IPS-15b (cell line): ENCODE results near the gene MRPL4.
"Not testable (repeated sequence)": the region's sequence is repeated elsewhere in the genome, so short reads cannot be mapped to it uniquely, and the experiment has no call there.

Source experiments
- H3K27me3 ChIP-seq: one replicate; pipeline ENCODE4 v1.6.1; 2013; ENCODE audit warnings: low read length; ENCODE audit not compliant: control insufficient read depth, insufficient read depth
- H3K36me3 ChIP-seq: one replicate; pipeline ENCODE4 v1.6.1; 2013; ENCODE audit warnings: low read length; ENCODE audit not compliant: control insufficient read depth, insufficient read depth
- H3K4me1 ChIP-seq: one replicate; pipeline ENCODE4 v1.6.1; 2013; ENCODE audit warnings: mild to moderate bottlenecking, low read length; ENCODE audit not compliant: control insufficient read depth, insufficient read depth
- H3K4me3 ChIP-seq: one replicate; pipeline ENCODE4 v1.5.1; 2013; ENCODE audit warnings: low read depth, low read length
- H3K9ac ChIP-seq: one replicate; pipeline ENCODE4 v1.6.1; 2013; ENCODE audit warnings: low read depth, mild to moderate bottlenecking, low read length
- H3K9me3 ChIP-seq: one replicate; pipeline ENCODE4 v1.6.1; 2013; ENCODE audit warnings: mild to moderate bottlenecking, low read length; ENCODE audit not compliant: control insufficient read depth, insufficient read depth

Gene MRPL4

GRCh38 chr19:10231612-10232228 is 20.3 kb upstream of the MRPL4 start:
- Histone ChIP-seq H3K9ac (peak overlapping the region; percentile 54), H3K4me3 (peak overlapping the region; percentile 39), H3K27me3 (no peaks in the 10 kb centered on the region), H3K36me3 (no peaks in the 10 kb centered on the region), H3K4me1 (peaks cover 5% of the 10 kb centered on the region), H3K9me3 (no peaks in the 10 kb centered on the region)

DNA sequence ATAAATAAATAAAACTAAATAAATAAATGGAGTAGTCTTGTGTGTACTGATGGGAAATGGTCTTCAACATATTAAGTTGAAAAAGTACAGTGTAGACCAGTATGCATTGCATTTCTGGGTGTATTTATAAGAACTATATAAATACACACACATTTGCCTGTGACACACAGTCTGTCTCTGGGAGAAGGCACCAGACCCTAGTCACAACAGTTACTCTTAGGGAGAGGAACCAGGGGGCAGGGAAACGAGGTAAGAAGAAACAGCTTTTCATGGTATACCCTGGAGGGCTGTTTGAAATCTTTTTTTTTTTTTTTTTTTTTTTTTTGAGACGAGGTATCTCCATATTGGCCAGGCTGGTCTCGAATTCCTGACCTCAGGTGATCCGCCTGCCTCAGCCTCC is 18.1 kb upstream of the MRPL4 start:
- Histone ChIP-seq H3K9me3 (no peaks in the 10 kb centered on the region), H3K4me3 (no peak overlapping the region), H3K4me1 (peaks cover 5% of the 10 kb centered on the region), H3K9ac (no peak overlapping the region), H3K36me3 (no peaks in the 10 kb centered on the region), H3K27me3 (no peaks in the 10 kb centered on the region)

DNA sequence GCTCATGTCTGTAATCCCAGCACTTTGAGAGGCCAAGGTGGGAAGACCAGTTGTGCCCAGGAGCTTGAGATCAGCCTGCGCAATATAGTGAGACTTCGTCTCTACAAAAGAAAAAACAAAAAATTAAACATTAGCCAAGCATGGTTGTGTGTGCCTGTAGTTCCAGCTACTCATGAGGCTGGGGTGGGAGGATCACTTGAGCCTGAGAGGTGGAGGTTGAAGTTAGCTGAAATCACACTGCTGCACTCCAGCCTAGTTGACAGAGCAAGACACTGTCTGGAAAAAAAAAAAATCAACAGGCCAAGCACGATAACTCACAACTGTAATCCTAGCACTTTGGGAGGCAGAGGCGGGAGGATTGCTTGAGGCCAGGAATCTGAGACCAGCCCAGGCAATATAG is 17.0 kb upstream of the MRPL4 start:
- Histone ChIP-seq H3K9me3 (no peaks in the 10 kb centered on the region), H3K4me3 (no peak overlapping the region), H3K27me3 (no peaks in the 10 kb centered on the region), H3K36me3 (no peaks in the 10 kb centered on the region), H3K9ac (no peak overlapping the region), H3K4me1 (peaks cover 5% of the 10 kb centered on the region)

DNA sequence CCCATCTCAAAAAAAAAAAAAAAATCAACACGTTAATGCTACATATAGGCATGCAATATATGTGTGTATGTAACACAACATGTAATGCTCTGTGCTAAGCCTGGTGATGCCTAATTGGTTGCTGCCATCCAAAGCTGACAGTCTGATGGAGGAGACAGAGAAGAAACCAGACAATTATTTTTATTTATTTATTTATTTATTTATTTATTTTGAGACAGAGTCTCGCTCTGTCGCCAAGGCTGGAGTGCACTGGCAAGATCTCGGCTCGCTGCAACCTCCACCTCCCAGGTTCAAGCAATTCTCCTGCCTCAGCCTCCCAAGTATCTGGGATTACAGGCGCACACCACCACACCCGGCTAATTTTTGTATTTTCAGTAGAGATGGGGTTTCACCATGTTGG is 16.6 kb upstream of the MRPL4 start:
- not testable (repeated sequence) for H3K9ac ChIP-seq, H3K27me3 ChIP-seq, H3K36me3 ChIP-seq, H3K4me3 ChIP-seq, H3K4me1 ChIP-seq, H3K9me3 ChIP-seq

GRCh38 chr19:10237702-10238101 is 14.3 kb upstream of the MRPL4 start:
- H3K9me3 ChIP-seq: no peaks in the 10 kb centered on the region
- no peaks in the 10 kb centered on the region for H3K27me3 ChIP-seq
- peaks cover 3% of the 10 kb centered on the region for H3K4me1 ChIP-seq
- no peaks in the 10 kb centered on the region for H3K36me3 ChIP-seq
- H3K9ac ChIP-seq: no peak overlapping the region
- H3K4me3 ChIP-seq: no peak overlapping the region

GRCh38 chr19:10238172-10238783 is 13.7 kb upstream of the MRPL4 start:
- no peak overlapping the region for H3K4me3 ChIP-seq
- no peak overlapping the region for H3K9ac ChIP-seq
- peaks cover 3% of the 10 kb centered on the region for H3K4me1 ChIP-seq
- no peaks in the 10 kb centered on the region for H3K36me3 ChIP-seq
- no peaks in the 10 kb centered on the region for H3K27me3 ChIP-seq
- H3K9me3 ChIP-seq: no peaks in the 10 kb centered on the region

DNA sequence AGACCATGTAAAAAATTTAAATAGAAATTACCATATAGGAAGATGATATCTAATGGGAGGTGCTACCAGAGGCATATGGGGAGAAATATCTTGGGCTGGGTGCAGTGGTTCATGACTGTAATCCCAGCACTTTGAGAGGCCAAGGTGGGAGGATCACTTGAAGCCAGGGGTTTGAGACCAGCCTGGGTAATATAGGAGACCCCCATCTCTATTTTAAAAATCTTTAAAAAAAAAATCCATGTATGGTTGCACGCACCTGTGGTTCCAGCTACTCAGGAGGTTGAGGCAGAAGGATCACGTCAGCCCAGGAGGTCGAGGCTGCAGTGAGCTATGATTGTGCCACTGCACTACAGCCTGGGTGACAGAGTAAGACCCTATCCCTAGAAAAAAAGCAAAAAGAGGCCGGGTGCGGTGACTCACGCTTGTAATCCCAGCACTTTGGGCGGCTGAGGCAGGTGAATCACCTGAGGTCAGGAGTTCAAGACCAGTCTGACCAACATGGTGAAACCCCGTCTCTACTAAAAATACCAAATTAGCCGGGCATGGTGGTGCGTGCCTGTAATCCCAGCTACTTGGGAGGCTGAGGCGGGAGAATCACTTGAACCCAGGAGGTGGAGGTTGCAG is 10.1 kb upstream of the MRPL4 start:
- not testable (repeated sequence) for H3K9me3 ChIP-seq, H3K36me3 ChIP-seq, H3K4me3 ChIP-seq, H3K9ac ChIP-seq, H3K27me3 ChIP-seq, H3K4me1 ChIP-seq

GRCh38 chr19:10243606-10244005 is 8.4 kb upstream of the MRPL4 start:
- no peak overlapping the region for H3K4me3 ChIP-seq
- H3K9ac ChIP-seq: no peak overlapping the region
- H3K36me3 ChIP-seq: no peaks in the 10 kb centered on the region
- no peaks in the 10 kb centered on the region for H3K4me1 ChIP-seq
- H3K27me3 ChIP-seq: no peaks in the 10 kb centered on the region
- H3K9me3 ChIP-seq: no peaks in the 10 kb centered on the region

GRCh38 chr19:10245189-10245939 is 6.7 kb upstream of the MRPL4 start:
- Histone ChIP-seq H3K9ac (no peak overlapping the region), H3K9me3 (no peaks in the 10 kb centered on the region), H3K27me3 (no peaks in the 10 kb centered on the region), H3K4me1 (no peaks in the 10 kb centered on the region), H3K4me3 (no peak overlapping the region), H3K36me3 (no peaks in the 10 kb centered on the region)

DNA sequence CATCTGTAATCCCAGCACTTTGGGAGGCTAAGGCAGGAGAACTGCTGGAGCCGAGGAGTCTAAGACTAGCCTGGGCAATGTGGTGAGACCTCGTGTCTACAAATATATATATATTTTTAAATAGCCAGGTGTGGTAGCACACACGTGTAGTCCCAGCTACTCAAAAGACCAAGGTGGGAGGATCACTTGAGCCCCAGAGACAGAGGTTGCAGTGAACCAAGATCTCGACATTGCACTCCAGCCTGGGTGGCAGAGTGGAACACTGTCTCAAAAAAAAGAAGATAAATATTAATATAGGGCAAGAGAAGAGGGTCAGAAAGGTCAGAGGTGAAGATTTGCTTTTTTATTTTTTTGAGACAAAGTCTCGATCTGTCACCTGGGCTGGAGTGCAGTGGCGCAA is 5.5 kb upstream of the MRPL4 start:
- no peaks in the 10 kb centered on the region for H3K9me3 ChIP-seq
- H3K27me3 ChIP-seq: no peaks in the 10 kb centered on the region
- no peaks in the 10 kb centered on the region for H3K36me3 ChIP-seq
- H3K4me3 ChIP-seq: no peak overlapping the region
- H3K4me1 ChIP-seq: no peaks in the 10 kb centered on the region
- H3K9ac ChIP-seq: no peak overlapping the region

DNA sequence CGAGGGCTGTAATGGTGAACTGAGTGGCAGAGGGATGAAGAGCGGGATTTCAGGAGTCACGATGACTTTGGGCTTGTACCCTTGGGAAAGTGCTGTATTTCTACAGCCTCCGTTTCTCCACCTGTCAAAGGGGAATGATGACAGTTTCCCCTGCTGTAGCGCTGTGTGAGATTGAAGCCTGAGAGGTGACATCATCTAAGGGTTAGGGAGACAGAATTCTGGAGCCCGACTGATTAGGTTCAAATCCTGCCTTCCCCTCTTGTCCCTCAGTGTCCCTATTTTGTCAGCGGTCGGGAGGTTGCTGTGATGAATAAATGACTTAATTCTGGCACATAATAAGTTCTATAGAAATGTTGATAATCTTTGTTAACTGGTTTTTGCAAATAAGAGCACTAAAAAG is 693 bp downstream of the MRPL4 start:
- Histone ChIP-seq H3K27me3 (no peaks in the 10 kb centered on the region), H3K4me3 (peak overlapping the region; percentile 99), H3K9me3 (no peaks in the 10 kb centered on the region), H3K9ac (peak overlapping the region; percentile 92), H3K4me1 (no peaks in the 10 kb centered on the region), H3K36me3 (peaks cover 21% of the 10 kb centered on the region)

- Histone ChIP-seq H3K9me3 (no peaks in the 10 kb centered on the region), H3K9ac (no peak overlapping the region), H3K4me3 (no peak overlapping the region), H3K27me3 (no peaks in the 10 kb centered on the region), H3K4me1 (no peaks in the 10 kb centered on the region), H3K36me3 (peaks cover 33% of the 10 kb centered on the region)
Observed at GRCh38 chr19:10254244-10254643, 2.2 kb downstream of the MRPL4 start.
